HEK293 (cell line): ENCODE results near the gene GMEB2.

ENCODE experiments used
- CTCF ChIA-PET: fragments of 350-600 bp; formaldehyde crosslinking; extraction: SDS; loops from one replicate; lab custom pipeline; 2021; ENCODE audit warnings: antibody characterized with exemption; lab: Yijun Ruan, JAX
- POLR2A ChIA-PET: fragments of 300-600 bp; formaldehyde crosslinking; extraction: SDS; loops from one replicate; lab custom pipeline; 2020; ENCODE audit warnings: antibody characterized with exemption, inconsistent platforms; lab: Yijun Ruan, JAX
- H3K27ac ChIP-seq: fragments of 200-500 bp; sonication (Bioruptor generic); 2 replicates; pipeline ENCODE4 v1.5.1; 2014; ENCODE audit warnings: low read depth, low read length, control low read depth, inconsistent platforms; ENCODE audit errors: extremely low read depth
- H3K36me3 ChIP-seq, 2 experiments: fragments of 200-500 bp in 1 of 2; sonication (Bioruptor generic) in 1 of 2; 1 replicate in 1 of 2; 2 replicates in 1 of 2; pipeline ENCODE4 v1.5.1; 2014 to 2017; ENCODE audit warnings: inconsistent platforms in 2 of 2, low read length in 2 of 2; ENCODE audit not compliant: control insufficient read depth in 2 of 2, insufficient read depth in 1 of 2
- H3K4me1 ChIP-seq: fragments of 200-500 bp; sonication (Bioruptor generic); 2 replicates; pipeline ENCODE4 v1.5.1; 2014; ENCODE audit warnings: mild to moderate bottlenecking, low read length, inconsistent platforms; ENCODE audit not compliant: control insufficient read depth, insufficient read depth
- H3K4me3 ChIP-seq: 2 replicates; pipeline ENCODE4 v1.5.1; 2011; ENCODE audit warnings: low read depth, mild to moderate bottlenecking, control low read depth, low read length, moderate library complexity
- H3K9me3 ChIP-seq: fragments of 200-500 bp; sonication (Bioruptor generic); 2 replicates; pipeline ENCODE4 v1.5.1; 2014; ENCODE audit warnings: low read depth, low read length, inconsistent platforms; ENCODE audit not compliant: control insufficient read depth, insufficient read depth
- BCL11A ChIP-seq: fragments of 450-650 bp; formaldehyde crosslinking; IDR thresholded peaks from 2 replicates; pipeline ENCODE4 v1.5.1; 2016; ENCODE audit warnings: low read depth, missing biosample characterization, missing genetic modification characterization
- GLIS1 ChIP-seq: fragments of 450-650 bp; formaldehyde crosslinking; IDR thresholded peaks from 2 replicates; pipeline ENCODE4 v1.5.1; 2016; ENCODE audit warnings: missing biosample characterization, missing genetic modification characterization
- GLIS2 ChIP-seq: fragments of 450-650 bp; formaldehyde crosslinking; IDR thresholded peaks from 2 replicates; pipeline ENCODE4 v1.5.1; 2016; ENCODE audit warnings: missing biosample characterization, missing genetic modification characterization
- PBX3 ChIP-seq: sonication (generic); formaldehyde crosslinking; IDR thresholded peaks from 2 replicates; pipeline ENCODE4 v1.8.1; 2022; ENCODE audit warnings: mild to moderate bottlenecking, moderate library complexity, missing genetic modification reagents
- TSHZ1 ChIP-seq: fragments of 450-650 bp; formaldehyde crosslinking; IDR thresholded peaks from 2 replicates; pipeline ENCODE4 v1.5.1; 2016; ENCODE audit warnings: missing biosample characterization, missing genetic modification characterization, borderline replicate concordance
- WT1 ChIP-seq: fragments of 450-650 bp; formaldehyde crosslinking; IDR thresholded peaks from 2 replicates; pipeline ENCODE4 v1.5.1; 2016; ENCODE audit warnings: missing biosample characterization, missing genetic modification characterization
- ZBTB48 ChIP-seq: fragments of 450-650 bp; formaldehyde crosslinking; IDR thresholded peaks from 2 replicates; pipeline ENCODE4 v1.5.1; 2016; ENCODE audit warnings: missing biosample characterization, missing genetic modification characterization
- ZIC2 ChIP-seq: fragments of 450-650 bp; formaldehyde crosslinking; IDR thresholded peaks from 2 replicates; pipeline ENCODE4 v1.5.1; 2016; ENCODE audit warnings: missing biosample characterization, missing genetic modification characterization
- ZNF112 ChIP-seq: fragments of 450-650 bp; formaldehyde crosslinking; IDR thresholded peaks from 2 replicates; pipeline ENCODE4 v1.5.0; 2017; ENCODE audit warnings: missing biosample characterization, missing genetic modification characterization
- ZNF280C ChIP-seq: fragments of 450-650 bp; formaldehyde crosslinking; IDR thresholded peaks from 2 replicates; pipeline ENCODE4 v1.5.1; 2016; ENCODE audit warnings: missing biosample characterization, missing genetic modification characterization
- ZNF335 ChIP-seq: fragments of 450-650 bp; formaldehyde crosslinking; conservative IDR thresholded peaks from 2 replicates; pipeline ENCODE4 v1.5.1; 2016; ENCODE audit warnings: missing biosample characterization, missing genetic modification characterization
- ZNF354C ChIP-seq: fragments of 450-650 bp; formaldehyde crosslinking; IDR thresholded peaks from 2 replicates; pipeline ENCODE4 v1.5.1; 2016; ENCODE audit warnings: missing biosample characterization, missing genetic modification characterization, low read depth, borderline replicate concordance
- ZSCAN4 ChIP-seq: fragments of 450-650 bp; formaldehyde crosslinking; IDR thresholded peaks from 2 replicates; pipeline ENCODE4 v1.5.1; 2017; ENCODE audit warnings: missing biosample characterization, missing genetic modification characterization
- ZSCAN5A ChIP-seq: fragments of 450-650 bp; formaldehyde crosslinking; IDR thresholded peaks from 2 replicates; pipeline ENCODE4 v1.5.1; 2016; ENCODE audit warnings: missing biosample characterization, missing genetic modification characterization

GMEB2 gene

GRCh38 chr20:63664861-63665594 lies 38.1 kb upstream of the GMEB2 start:
- POLR2A ChIA-PET, result interaction anchor here (0.5 to 1.3 kb wide), 2 partner anchors 23 to 114 kb away, joined by 3 read pairs; no protein-coding TSS in a partner anchor
- CTCF ChIA-PET, result no interaction called here

More at GRCh38 chr20:63664861-63665594, 38.1 kb upstream of the GMEB2 start:
- Histone ChIP-seq H3K9me3 (no peaks in the 10 kb centered on the region), H3K36me3 (peaks cover 3 to 89% of the 10 kb centered on the region in 2 experiments; a peak in 2 of 3 replicates), H3K4me3 (no peak overlapping the region), H3K27ac (no peak overlapping the region), H3K4me1 (no peaks in the 10 kb centered on the region)
- TF ChIP-seq ZSCAN5A (tag by site-specific recombination) (no peak), ZSCAN4 (tag by site-specific recombination) (peak; percentile 37; the same call in 1 of the 2 replicates), GLIS2 (tag by site-specific recombination) (peak; percentile 61), PBX3 (CRISPR knock-in tag) (no peak), ZNF112 (no peak), WT1 (no peak), BCL11A (tag by site-specific recombination) (no peak), ZNF280C (no peak), TSHZ1 (tag by site-specific recombination) (no peak), GLIS1 (tag by site-specific recombination) (peak; percentile 52), ZNF335 (tag by site-specific recombination) (0 out of 2 replicates have a peak, but pooled peaks have one; percentile 20), ZIC2 (tag by site-specific recombination) (peak; percentile 68), ZBTB48 (peak; percentile 78), ZNF354C (tag by site-specific recombination) (no peak)
